A549 (cell line): ENCODE measurements around the gene HMCN1.

Experiments used
- BHLHE40 ChIP-seq: IDR thresholded peaks from 2 replicates; pipeline ENCODE4 v1.6.1; 2012; ENCODE audit warnings: low read depth, low read length, inconsistent platforms
- CEBPB ChIP-seq, 2 experiments: fragments of >200 bp in 1 of 2; sonication (Bioruptor Twin) in 1 of 2; formaldehyde crosslinking in 1 of 2; IDR thresholded peaks; 2 replicates each; pipeline ENCODE4 v1.6.1; 2012 to 2016
- CTCF ChIP-seq: fragments of >200 bp; sonication (Bioruptor Twin); formaldehyde crosslinking; IDR thresholded peaks from 3 replicates; pipeline ENCODE4 v1.5.1; 2016
- MAX ChIP-seq: IDR thresholded peaks from 2 replicates; pipeline ENCODE4 v1.6.1; 2012
- NPAS2 ChIP-seq: fragments of 250-450 bp; sonication (Bioruptor Pico); IDR thresholded peaks from 2 replicates; pipeline ENCODE4 v1.8.0; 2022; ENCODE audit warnings: mild to moderate bottlenecking, moderate library complexity, borderline replicate concordance
- POLR2A ChIP-seq: IDR thresholded peaks from 2 replicates; pipeline ENCODE4 v1.6.1; 2012; ENCODE audit warnings: mild to moderate bottlenecking, low read length
- POLR2AphosphoS2 ChIP-seq: conservative IDR thresholded peaks from 2 replicates; pipeline ENCODE4 v1.6.1; 2012; ENCODE audit warnings: low read length, improper control_type of control experiment, inconsistent platforms
- RFX5 ChIP-seq: fragments of 450-650 bp; IDR thresholded peaks from 2 replicates; pipeline ENCODE4 v1.7.1; 2014; ENCODE audit warnings: antibody characterized with exemption, mild to moderate bottlenecking, moderate library complexity
- ZFP36 ChIP-seq: fragments of 450-650 bp; IDR thresholded peaks from 2 replicates; pipeline ENCODE4 v1.6.1; 2014; ENCODE audit warnings: borderline replicate concordance; ENCODE audit not compliant: partially characterized antibody

- TF ChIP-seq POLR2AphosphoS2 = no peak
- no peak for TF ChIP-seq MAX
- TF ChIP-seq RFX5 = no peak
- TF ChIP-seq CTCF = no peak
- TF ChIP-seq POLR2A = no peak
- TF ChIP-seq CEBPB (IDR thresholded peaks at IDR 0.05) = no peak
- TF ChIP-seq ZFP36 = no peak
- TF ChIP-seq BHLHE40 = no peak
- TF ChIP-seq NPAS2 = no peak
Measured at GRCh38 chr1:186139701-186140100, 405.5 kb downstream of the HMCN1 start.
